Panc1 (cell line): ENCODE data around the gene RPS6KB2. TPM values are rescaled to one million over a fixed set of nuclear protein-coding genes. Genes with fewer than 3 reads are reported as not detected.
A peak's percentile ranks its signal among the peaks of the same experiment; 100 is the strongest.

Source experiments
- ATAC-seq: fragments of 200-7000 bp; cut with Tn5 transposase; 2 replicates; pipeline ENCODE4 v1.9.1; 2020; ENCODE audit warnings: mild to moderate bottlenecking, moderate library complexity
- Bru-seq: library from RNA; stranded (reverse); fragments of 400-500 nt; gene quantifications from one replicate; lab custom pipeline; 2021; lab: Mats Ljungman, UMichigan
- BruChase-seq, 2 experiments: library from RNA; stranded (reverse); fragments of 400-500 nt; gene quantifications; one replicate each; lab custom pipeline; 2021; lab: Mats Ljungman, UMichigan
- BruUV-seq: library from RNA; stranded (reverse); fragments of 400-500 nt; replicated peaks from 2 replicates; lab custom pipeline; 2021; lab: Mats Ljungman, UMichigan
- CTCF ChIA-PET: fragments of 300-600 bp; sonication (Branson Sonifier 250); formaldehyde crosslinking; loops from one replicate; lab custom pipeline; 2022; ENCODE audit warnings: antibody characterized with exemption; lab: Charles Lee
- POLR2A ChIA-PET: fragments of 300-600 bp; sonication (Branson Sonifier 250); formaldehyde crosslinking; loops from one replicate; lab custom pipeline; 2022; ENCODE audit warnings: antibody characterized with exemption; lab: Charles Lee
- DNase-seq: peaks from one replicate; pipeline ENCODE4 v3.0.0-alpha.2; 2010; ENCODE audit warnings: low read depth, low spot score
- H3K27ac ChIP-seq: 2 replicates; pipeline ENCODE4 v1.5.1; 2011; ENCODE audit warnings: mild to moderate bottlenecking, low read length, inconsistent platforms
- H3K27me3 ChIP-seq: fragments of 200-500 bp; sonication (Bioruptor generic); 2 replicates; pipeline ENCODE4 v1.6.0; 2014; ENCODE audit warnings: low read length, inconsistent platforms; ENCODE audit not compliant: control insufficient read depth, insufficient read depth
- H3K36me3 ChIP-seq: fragments of 200-500 bp; sonication (Bioruptor generic); 2 replicates; pipeline ENCODE4 v1.5.1; 2014; ENCODE audit warnings: inconsistent platforms, mild to moderate bottlenecking, low read length, moderate library complexity; ENCODE audit not compliant: control insufficient read depth, insufficient read depth
- H3K4me1 ChIP-seq: 2 replicates; pipeline ENCODE4 v1.5.1; 2011; ENCODE audit warnings: inconsistent platforms, mild to moderate bottlenecking, low read length, moderate library complexity; ENCODE audit not compliant: control insufficient read depth, insufficient read depth
- H3K4me3 ChIP-seq, 2 experiments: 2 replicates each; pipeline ENCODE4 v1.5.1; 2011 to 2012; ENCODE audit warnings: low read depth in 2 of 2, low read length in 2 of 2, mild to moderate bottlenecking in 2 of 2, inconsistent platforms in 1 of 2, moderate library complexity in 1 of 2
- H3K9me3 ChIP-seq: fragments of 200-500 bp; sonication (Bioruptor generic); 2 replicates; pipeline ENCODE4 v1.5.1; 2014; ENCODE audit warnings: low read depth, mild to moderate bottlenecking, inconsistent platforms, low read length, moderate library complexity; ENCODE audit not compliant: control insufficient read depth, insufficient read depth
- CTCF ChIP-seq: fragments of 450-650 bp; IDR thresholded peaks from 2 replicates; pipeline ENCODE4 v1.5.1; 2017; ENCODE audit warnings: mild to moderate bottlenecking
- POLR2AphosphoS5 ChIP-seq: IDR thresholded peaks from 2 replicates; pipeline ENCODE4 v1.6.1; 2012; ENCODE audit warnings: mild to moderate bottlenecking, low read depth, low read length, moderate library complexity
- SIN3A ChIP-seq: IDR thresholded peaks from 2 replicates; pipeline ENCODE4 v1.6.1; 2012; ENCODE audit warnings: low read depth, mild to moderate bottlenecking, low read length, moderate library complexity, borderline replicate concordance; ENCODE audit not compliant: insufficient read depth
- TCF7L2 ChIP-seq: IDR thresholded peaks from 2 replicates; pipeline ENCODE4 v1.6.1; 2011; ENCODE audit warnings: mild to moderate bottlenecking, low read depth, low read length, inconsistent platforms
- in situ Hi-C: cut with HindIII; loops from 2 replicates; pipeline ENCODE4 v1.10.0; 2016; ENCODE audit warnings: low sequenced_read_pairs, low pct_unique_long_range_greater_than_20kb
- intact Hi-C: fragments of 100-400 bp; cut with micrococcal nuclease; formaldehyde crosslinking; loops from one replicate; pipeline ENCODE4 v1.10.0; 2022; ENCODE audit not compliant: unreplicated experiment
- long read RNA-seq: library from polyadenylated mRNA; unstranded; transcript quantifications from one replicate; pipeline ENCODE4 v2.0.0, GENCODE V29; 2021; ENCODE audit not compliant: unreplicated experiment
- polyA plus RNA-seq: library from polyadenylated mRNA; unstranded; fragments of >200 nt; gene quantifications from one replicate; pipeline ENCODE4 v1.2.1, GENCODE V29; 2012; ENCODE audit warnings: missing spikeins; ENCODE audit not compliant: insufficient read length
- total RNA-seq: library from RNA; stranded (reverse); gene quantifications from one replicate; pipeline ENCODE4 v1.2.1, GENCODE V29; 2021; ENCODE audit not compliant: unreplicated experiment
- TF ChIP-seq, protein P1 (sequence below), 2 experiments: IDR thresholded peaks; 2 replicates each; pipeline ENCODE4 v1.6.1; 2011 to 2012; ENCODE audit warnings: low read depth in 2 of 2, control low read depth in 1 of 2, low read length in 1 of 2, mild to moderate bottlenecking in 1 of 2, moderate library complexity in 1 of 2; ENCODE audit not compliant: insufficient read depth in 1 of 2

Gene RPS6KB2
- 68.5 TPM for total RNA-seq
- polyA plus RNA-seq, result 87.9 TPM
- percentile 65 among the genes with signal in this experiment for Bru-seq, nascent RNA
- BruChase-seq, experiment 1, labeled RNA remaining after a 2-hour chase, result percentile 73 among the genes with signal in this experiment
- percentile 74 among the genes with signal in this experiment for BruChase-seq, experiment 2, labeled RNA remaining after a 6-hour chase
- long read RNA-seq, transcript RPS6KB2-201 (15 exons, 1,733 nt), result major isoform, 44 of 96 reads
- long read RNA-seq, partial matches to known transcripts, result 21 of 96 reads
- long read RNA-seq, other reads (novel, unspliced or antisense), result 29 of 96 reads

DNA sequence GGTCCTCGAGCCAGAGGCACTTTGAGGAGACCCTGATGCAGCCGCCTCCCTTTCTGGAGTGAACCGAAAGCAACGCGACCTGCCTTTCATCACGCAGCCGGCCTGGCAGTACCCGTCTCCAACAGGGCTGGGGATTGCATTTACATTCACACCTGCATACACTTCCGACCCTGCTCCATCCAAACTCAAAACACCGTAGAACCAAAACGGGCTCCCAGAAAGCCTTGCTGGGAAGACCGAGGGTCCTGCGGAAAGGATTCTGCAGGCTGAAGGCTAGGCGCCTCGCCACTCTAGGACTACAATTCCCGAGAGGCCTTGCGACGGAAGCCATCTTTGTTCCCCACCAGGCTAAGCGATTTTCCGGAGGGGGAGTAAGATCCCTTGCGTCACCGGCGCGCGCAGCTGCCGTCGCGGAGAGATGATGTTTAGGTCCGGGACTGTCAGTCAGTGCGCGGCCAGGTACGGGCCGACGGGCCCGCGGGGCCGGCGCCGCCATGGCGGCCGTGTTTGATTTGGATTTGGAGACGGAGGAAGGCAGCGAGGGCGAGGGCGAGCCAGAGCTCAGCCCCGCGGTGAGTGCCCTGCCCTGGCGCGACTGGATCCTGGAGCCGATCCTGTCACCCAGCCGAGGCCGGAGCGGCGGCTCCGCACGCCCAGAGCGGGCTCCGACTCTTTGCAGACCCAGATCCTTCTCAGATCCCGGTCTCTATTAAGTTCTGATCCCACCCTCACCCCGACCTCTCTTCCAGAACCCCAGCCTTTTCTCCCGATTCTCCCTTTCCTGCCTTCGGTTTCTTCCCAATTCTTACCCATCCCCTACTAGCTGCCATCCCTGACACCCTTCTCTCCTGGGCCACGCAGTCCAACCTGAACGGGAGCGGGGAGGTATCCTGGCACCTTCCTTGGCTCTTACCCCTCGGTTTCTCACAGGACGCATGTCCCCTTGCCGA, at the start of gene RPS6KB2:
RPS6KB2 (plus strand) TSS at position 443 of the 950 bp plus-strand sequence; CDS start at position 495, 52 bp downstream.
- ChIA-PET CTCF (interaction anchor here (0.6 kb wide), 1 partner anchor 113 kb away, joined by 3 read pairs; no protein-coding TSS in a partner anchor), POLR2A (no interaction called here)
- peak; percentile 93 for ATAC-seq
- in situ Hi-C loops, result no loop called here
- TF ChIP-seq POLR2AphosphoS5 (peak; percentile 88), SIN3A (peak; percentile 92; the same call in 1 of the 2 replicates), CTCF (no peak), TCF7L2 (no peak)
- TF ChIP-seq, protein P1, sequence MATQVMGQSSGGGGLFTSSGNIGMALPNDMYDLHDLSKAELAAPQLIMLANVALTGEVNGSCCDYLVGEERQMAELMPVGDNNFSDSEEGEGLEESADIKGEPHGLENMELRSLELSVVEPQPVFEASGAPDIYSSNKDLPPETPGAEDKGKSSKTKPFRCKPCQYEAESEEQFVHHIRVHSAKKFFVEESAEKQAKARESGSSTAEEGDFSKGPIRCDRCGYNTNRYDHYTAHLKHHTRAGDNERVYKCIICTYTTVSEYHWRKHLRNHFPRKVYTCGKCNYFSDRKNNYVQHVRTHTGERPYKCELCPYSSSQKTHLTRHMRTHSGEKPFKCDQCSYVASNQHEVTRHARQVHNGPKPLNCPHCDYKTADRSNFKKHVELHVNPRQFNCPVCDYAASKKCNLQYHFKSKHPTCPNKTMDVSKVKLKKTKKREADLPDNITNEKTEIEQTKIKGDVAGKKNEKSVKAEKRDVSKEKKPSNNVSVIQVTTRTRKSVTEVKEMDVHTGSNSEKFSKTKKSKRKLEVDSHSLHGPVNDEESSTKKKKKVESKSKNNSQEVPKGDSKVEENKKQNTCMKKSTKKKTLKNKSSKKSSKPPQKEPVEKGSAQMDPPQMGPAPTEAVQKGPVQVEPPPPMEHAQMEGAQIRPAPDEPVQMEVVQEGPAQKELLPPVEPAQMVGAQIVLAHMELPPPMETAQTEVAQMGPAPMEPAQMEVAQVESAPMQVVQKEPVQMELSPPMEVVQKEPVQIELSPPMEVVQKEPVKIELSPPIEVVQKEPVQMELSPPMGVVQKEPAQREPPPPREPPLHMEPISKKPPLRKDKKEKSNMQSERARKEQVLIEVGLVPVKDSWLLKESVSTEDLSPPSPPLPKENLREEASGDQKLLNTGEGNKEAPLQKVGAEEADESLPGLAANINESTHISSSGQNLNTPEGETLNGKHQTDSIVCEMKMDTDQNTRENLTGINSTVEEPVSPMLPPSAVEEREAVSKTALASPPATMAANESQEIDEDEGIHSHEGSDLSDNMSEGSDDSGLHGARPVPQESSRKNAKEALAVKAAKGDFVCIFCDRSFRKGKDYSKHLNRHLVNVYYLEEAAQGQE (IDR thresholded peaks at IDR 0.05; ENCODE audit: insufficient read depth in 1 of 2, low read depth in 2 of 2, low read length in 1 of 2), result no peak
- DNase-seq, result peak; percentile 96
- H3K9me3 ChIP-seq, result no peaks in the 10 kb centered on the region
- intact Hi-C loops, result no loop called here
- peak within 1 kb of the TSS; percentile 85 for H3K27ac ChIP-seq
- no peaks in the 10 kb centered on the region; the same call in 1 of the 2 replicates for H3K36me3 ChIP-seq
- H3K27me3 ChIP-seq, result no peaks in the 10 kb centered on the region
- peaks cover 7% of the 10 kb centered on the region for H3K4me1 ChIP-seq
- no TSS peak for BruUV-seq
- peak within 1 kb of the TSS; percentile 63 to 95 for H3K4me3 ChIP-seq

DNA sequence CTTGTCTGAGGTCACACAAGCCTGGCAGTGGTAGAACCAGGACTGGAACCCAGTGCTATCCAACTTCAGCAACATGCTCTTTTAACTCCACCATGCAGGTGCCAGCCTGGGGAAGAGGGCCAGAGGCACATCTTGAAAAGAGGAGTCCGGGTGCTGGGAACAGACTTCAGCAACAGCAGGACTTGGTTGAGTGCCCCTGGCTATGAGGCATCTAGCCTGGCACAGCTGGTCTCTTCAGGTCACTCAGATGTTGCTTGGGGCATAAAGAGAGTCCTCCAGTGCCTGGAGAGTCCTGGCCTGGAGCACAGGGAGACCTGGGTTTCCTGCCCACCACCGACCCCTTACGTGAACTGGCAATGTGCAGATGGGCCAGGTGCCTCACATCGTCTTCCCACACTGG, 49.8 kb upstream of the RPS6KB2 start:
- no peak for TF ChIP-seq POLR2AphosphoS5
- TF ChIP-seq TCF7L2, result no peak
- TF ChIP-seq SIN3A, result no peak
- TF ChIP-seq CTCF, result no peak
- TF ChIP-seq, protein P1 (IDR thresholded peaks at IDR 0.05; ENCODE audit: insufficient read depth in 1 of 2, low read depth in 2 of 2, low read length in 1 of 2), result no peak
- Histone ChIP-seq H3K9me3 (no peaks in the 10 kb centered on the region), H3K36me3 (no peaks in the 10 kb centered on the region; the same call in 1 of the 2 replicates), H3K27me3 (no peaks in the 10 kb centered on the region), H3K4me1 (peaks cover 75% of the 10 kb centered on the region), H3K27ac (peak overlapping the region; percentile 68), H3K4me3 (no peak overlapping the region)
- ChIA-PET CTCF (interaction anchor here (4.4 to 7.7 kb wide), 2 partner anchors 7 to 24 kb away, joined by 58 to 207 read pairs; partner anchors contain the start of genes CLCF1 and POLD4), POLR2A (interaction anchor here (0.6 kb wide), 1 partner anchor 138 kb away, joined by 3 read pairs; no protein-coding TSS in a partner anchor)
- in situ Hi-C loops, result no loop called here
- ATAC-seq (no peak), DNase-seq (no peak)
- BruUV-seq, result no TSS peak
- intact Hi-C loops, result no loop called here
